B cell (primary cell): Measurements from ENCODE around the gene ACIN1. TPM values are rescaled to one million over a fixed set of nuclear protein-coding genes. Genes with fewer than 3 reads are reported as not detected.

ENCODE experiments used
- ATAC-seq: fragments of 200-7000 bp; cut with Tn5 transposase; one replicate; pipeline ENCODE4 v1.10.0; 2021; ENCODE audit warnings: low read depth, mild to moderate bottlenecking, moderate number of reproducible peaks, moderate library complexity
- CTCF ChIA-PET: fragments of 350-600 bp; sonication (Branson Sonifier 250); formaldehyde crosslinking; loops from one replicate; lab custom pipeline; 2021; ENCODE audit warnings: antibody characterized with exemption, inconsistent platforms; lab: Charles Lee
- POLR2A ChIA-PET: fragments of 350-600 bp; sonication (Branson Sonifier 250); formaldehyde crosslinking; loops from one replicate; lab custom pipeline; 2021; ENCODE audit warnings: antibody characterized with exemption; lab: Charles Lee
- DNase-seq: peaks from one replicate; pipeline ENCODE4 v3.0.0; 2013
- H2AFZ ChIP-seq: 2 replicates; pipeline ENCODE4 v1.6.1; 2012; ENCODE audit warnings: mild to moderate bottlenecking, low read depth, low read length; ENCODE audit not compliant: insufficient read depth, poor library complexity, severe bottlenecking
- H3K27ac ChIP-seq, 2 donors: 1 replicate in 1 of 2; 2 replicates in 1 of 2; pipeline ENCODE4 v1.5.1; 2012 to 2013; ENCODE audit warnings: low read length in 2 of 2, mild to moderate bottlenecking in 2 of 2, moderate library complexity in 1 of 2
- H3K27me3 ChIP-seq, 4 experiments: fragments of 200-600 bp in 1 of 4; sonication (generic) in 1 of 4; replicated peaks in 1 of 4; 1 replicate in 2 of 4; 2 replicates in 2 of 4; pipeline versions ENCODE4 v1.6.1 to v1.7.0; 2013 to 2016; ENCODE audit warnings: low read length in 3 of 4, mild to moderate bottlenecking in 2 of 4, mixed read lengths in 1 of 4, moderate library complexity in 1 of 4; ENCODE audit not compliant: insufficient read depth in 4 of 4, control insufficient read depth in 3 of 4; ENCODE audit errors: control extremely low read depth in 1 of 4
- H3K36me3 ChIP-seq, 2 experiments: replicated peaks in 1 of 2; 1 replicate in 1 of 2; 2 replicates in 1 of 2; pipeline versions ENCODE4 v1.6.1 to v1.7.1; 2013; ENCODE audit warnings: low read length in 1 of 2; ENCODE audit not compliant: insufficient read depth in 2 of 2, control insufficient read depth in 1 of 2; ENCODE audit errors: control extremely low read depth in 1 of 2, extremely low read depth in 1 of 2
- H3K4me1 ChIP-seq, 2 donors: fragments of 200-600 bp in 1 of 2; sonication (generic) in 1 of 2; 1 replicate in 1 of 2; 2 replicates in 1 of 2; pipeline versions ENCODE4 v1.5.1 to v1.6.1; 2013 to 2017; ENCODE audit warnings: low read length in 2 of 2; ENCODE audit not compliant: control insufficient read depth in 2 of 2, insufficient read depth in 2 of 2
- H3K4me2 ChIP-seq: replicated peaks from 2 replicates; pipeline ENCODE3; 2012; ENCODE audit warnings: mild to moderate bottlenecking, low read depth, low read length; ENCODE audit not compliant: poor library complexity, severe bottlenecking
- H3K4me3 ChIP-seq, 5 experiments: fragments of 200-600 bp in 1 of 5; sonication (generic) in 1 of 5; 1 replicate in 3 of 5; 2 replicates in 2 of 5; pipeline versions ENCODE4 v1.5.1 to v1.7.0; 2011 to 2016; ENCODE audit warnings: low read length in 4 of 5, mild to moderate bottlenecking in 4 of 5, low read depth in 2 of 5, control low read depth in 1 of 5, moderate library complexity in 1 of 5; ENCODE audit not compliant: insufficient read depth in 1 of 5; ENCODE audit errors: control extremely low read depth in 1 of 5, extremely low read depth in 1 of 5
- H3K79me2 ChIP-seq: fragments of 200-600 bp; sonication (generic); one replicate; pipeline ENCODE4 v1.6.0; 2016; ENCODE audit warnings: low read length; ENCODE audit not compliant: control insufficient read depth, insufficient read depth
- H3K9ac ChIP-seq: fragments of 200-600 bp; sonication (generic); 2 replicates; pipeline ENCODE4 v1.6.1; 2017; ENCODE audit warnings: mild to moderate bottlenecking, low read length, moderate library complexity
- H3K9me3 ChIP-seq, 3 donors: one replicate each; pipeline versions ENCODE4 v1.6.1 to v1.7.1; 2013; ENCODE audit warnings: low read length in 2 of 3; ENCODE audit not compliant: control insufficient read depth in 2 of 3, insufficient read depth in 1 of 3; ENCODE audit errors: control extremely low read depth in 1 of 3
- H4K20me1 ChIP-seq: 2 replicates; pipeline ENCODE4 v1.6.0; 2012; ENCODE audit warnings: mild to moderate bottlenecking, low read length; ENCODE audit not compliant: insufficient read depth, control insufficient read depth, poor library complexity, severe bottlenecking
- H3K27ac Mint-ChIP-seq: one replicate; pipeline ENCODE4 v1.8.0; 2021; ENCODE audit warnings: mixed read lengths
- H3K27me3 Mint-ChIP-seq: one replicate; pipeline ENCODE4 v1.8.0; 2021; ENCODE audit warnings: mixed read lengths
- H3K4me1 Mint-ChIP-seq: one replicate; pipeline ENCODE4 v1.8.0; 2021; ENCODE audit warnings: mixed read lengths
- H3K4me3 Mint-ChIP-seq: one replicate; pipeline ENCODE4 v1.8.0; 2021; ENCODE audit warnings: mixed read lengths
- H3K9me3 Mint-ChIP-seq: one replicate; pipeline ENCODE4 v1.8.0; 2022; ENCODE audit warnings: mixed read lengths; ENCODE audit not compliant: insufficient read depth
- EZH2 ChIP-seq: IDR thresholded peaks from 2 replicates; pipeline ENCODE4 v1.6.1; 2012; ENCODE audit warnings: borderline replicate concordance, low read depth, mild to moderate bottlenecking, moderate library complexity, low read length; ENCODE audit not compliant: insufficient read depth, poor library complexity, severe bottlenecking
- WGBS: methylation state at CpG from one replicate; pipeline ENCODE4 v1.1.5; 2013; ENCODE audit warnings: missing lambda C conversion rate; ENCODE audit not compliant: insufficient coverage; 5-methylcytosine and 5-hydroxymethylcytosine counted together
- intact Hi-C: fragments of 100-400 bp; cut with micrococcal nuclease; formaldehyde crosslinking; loops from one replicate; pipeline ENCODE4 v1.10.0; 2022
- polyA plus RNA-seq: library from polyadenylated mRNA; depleted of rRNA; stranded (reverse); fragments of >200 nt; gene quantifications from 2 replicates; pipeline ENCODE4 v1.2.3, GENCODE V29; 2012
- total RNA-seq, 2 donors: library from RNA; stranded (reverse); fragments of 120-200 nt in 1 of 2; gene quantifications; 1 replicate in 1 of 2; 2 replicates in 1 of 2; pipeline versions ENCODE4 v1.2.3 to v1.2.4, GENCODE V29; 2013 to 2022
- TF ChIP-seq, protein P1 (sequence below): fragments of 200-600 bp; IDR thresholded peaks from one replicate; pipeline ENCODE4 v1.8.0; 2022; ENCODE audit warnings: antibody characterized with exemption, mild to moderate bottlenecking

The ACIN1 gene
- total and polyA plus RNA-seq, 2 donors (not counting 1 experiment from before 2014, with no cell fraction given) = 178 to 359 TPM

DNA sequence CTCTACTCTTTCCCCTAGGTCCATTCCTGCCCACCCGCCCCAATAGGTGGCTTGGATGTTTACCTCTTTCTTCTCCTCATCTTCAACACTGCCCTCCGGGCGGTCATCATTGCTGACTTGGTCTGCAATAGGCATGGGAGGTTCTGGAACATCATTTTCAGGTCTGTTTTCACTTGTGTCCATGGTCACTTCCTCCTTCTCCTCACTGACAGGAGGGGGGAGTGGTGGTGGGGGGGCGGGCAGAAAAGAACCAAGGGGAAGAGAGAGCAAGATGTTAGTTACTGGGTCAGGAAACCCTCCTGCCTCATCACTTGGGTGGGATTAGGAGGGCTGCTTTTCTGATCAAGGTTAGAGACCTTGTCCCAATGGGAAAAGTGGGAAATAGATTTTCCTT lies 25.5 kb downstream of the ACIN1 start:
- no peak overlapping the region for H3K4me2 ChIP-seq
- DNase-seq (no peak), ATAC-seq (no peak)
- CTCF ChIA-PET = interaction anchor here (0.7 to 19.1 kb wide), 45 partner anchors 8 to 695 kb away, joined by 3 to 1134 read pairs (median 4); partner anchors contain the start of genes ACIN1, AJUBA, C14orf119 and PPP1R3E
- POLR2A ChIA-PET = interaction anchor here (0.5 to 1.1 kb wide), 2 partner anchors 91 to 252 kb away, joined by 3 to 8 read pairs; partner anchors contain the start of gene PABPN1
- H3K4me1 Mint-ChIP-seq = peaks cover 38% of the 10 kb centered on the region
- H3K79me2 ChIP-seq = peaks cover 47% of the 10 kb centered on the region
- peaks cover 21 to 41% of the 10 kb centered on the region in 2 donors for H3K4me1 ChIP-seq
- peak overlapping the region; percentile 83 for H3K27ac Mint-ChIP-seq
- H3K9me3 ChIP-seq = no peaks in the 10 kb centered on the region
- no peaks in the 10 kb centered on the region for H3K9me3 Mint-ChIP-seq
- H3K27me3 ChIP-seq = no peaks in the 10 kb centered on the region
- H3K4me3 ChIP-seq = no peak overlapping the region
- H3K27me3 Mint-ChIP-seq = no peaks in the 10 kb centered on the region
- intact Hi-C loops = loop anchor here (1.0 kb wide), 2 partner anchors 13 to 118 kb away; no protein-coding TSS in a partner anchor
- H2AFZ ChIP-seq = no peak overlapping the region
- H4K20me1 ChIP-seq = peaks cover 45% of the 10 kb centered on the region
- H3K4me3 Mint-ChIP-seq = no peak overlapping the region
- WGBS = no CpG with 5 or more reads among the region's 4 CpGs
- H3K36me3 ChIP-seq = peaks cover 4 to 64% of the 10 kb centered on the region in 2 experiments
- H3K9ac ChIP-seq = no peak overlapping the region
- TF ChIP-seq EZH2 = no peak
- TF ChIP-seq, protein P1, sequence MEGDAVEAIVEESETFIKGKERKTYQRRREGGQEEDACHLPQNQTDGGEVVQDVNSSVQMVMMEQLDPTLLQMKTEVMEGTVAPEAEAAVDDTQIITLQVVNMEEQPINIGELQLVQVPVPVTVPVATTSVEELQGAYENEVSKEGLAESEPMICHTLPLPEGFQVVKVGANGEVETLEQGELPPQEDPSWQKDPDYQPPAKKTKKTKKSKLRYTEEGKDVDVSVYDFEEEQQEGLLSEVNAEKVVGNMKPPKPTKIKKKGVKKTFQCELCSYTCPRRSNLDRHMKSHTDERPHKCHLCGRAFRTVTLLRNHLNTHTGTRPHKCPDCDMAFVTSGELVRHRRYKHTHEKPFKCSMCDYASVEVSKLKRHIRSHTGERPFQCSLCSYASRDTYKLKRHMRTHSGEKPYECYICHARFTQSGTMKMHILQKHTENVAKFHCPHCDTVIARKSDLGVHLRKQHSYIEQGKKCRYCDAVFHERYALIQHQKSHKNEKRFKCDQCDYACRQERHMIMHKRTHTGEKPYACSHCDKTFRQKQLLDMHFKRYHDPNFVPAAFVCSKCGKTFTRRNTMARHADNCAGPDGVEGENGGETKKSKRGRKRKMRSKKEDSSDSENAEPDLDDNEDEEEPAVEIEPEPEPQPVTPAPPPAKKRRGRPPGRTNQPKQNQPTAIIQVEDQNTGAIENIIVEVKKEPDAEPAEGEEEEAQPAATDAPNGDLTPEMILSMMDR = no peak
- peak overlapping the region in 1 of 2 donors; percentile 28 for H3K27ac ChIP-seq

DNA sequence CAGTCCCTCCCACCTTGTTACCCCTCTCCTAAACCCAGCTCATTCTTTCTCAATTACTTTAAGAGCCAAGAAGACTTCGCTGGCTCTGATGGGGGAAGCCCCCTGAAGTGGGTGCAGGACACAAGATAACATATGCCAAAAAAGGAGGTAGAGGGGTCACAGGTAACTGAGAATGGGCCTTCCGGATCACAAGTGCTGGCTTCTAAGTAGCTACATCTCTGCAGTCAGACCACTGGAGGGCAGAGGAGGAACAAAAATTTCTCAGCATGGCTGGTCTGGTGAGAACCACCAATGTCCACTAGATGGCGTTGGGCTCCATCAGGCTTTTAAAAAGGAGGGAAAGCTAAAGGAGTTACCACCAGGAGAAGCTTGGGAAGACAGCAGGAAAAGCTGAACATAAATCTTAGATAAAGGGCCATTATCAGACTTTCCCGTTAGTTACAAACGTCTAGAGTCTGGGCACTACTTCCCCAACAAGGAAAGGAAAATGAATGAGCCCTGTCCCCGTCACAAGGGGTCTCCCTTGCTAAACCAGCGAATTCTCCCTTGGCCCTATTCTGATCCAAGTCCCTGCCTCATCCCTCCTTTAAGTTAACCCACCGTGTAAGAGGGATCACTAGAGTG lies 26.0 kb downstream of the ACIN1 start:
- H3K9me3 Mint-ChIP-seq = no peaks in the 10 kb centered on the region
- ChIA-PET POLR2A (interaction anchor here (0.5 to 1.1 kb wide), 4 partner anchors 10 to 252 kb away, joined by 3 to 8 read pairs (median 5); partner anchors contain the start of genes ACIN1, C14orf119 and PABPN1), CTCF (interaction anchor here (0.7 to 19.1 kb wide), 53 partner anchors 9 to 695 kb away, joined by 3 to 1134 read pairs (median 3); partner anchors contain the start of genes ACIN1, AJUBA, C14orf119 and PPP1R3E)
- peak overlapping the region; percentile 83 for H3K27ac Mint-ChIP-seq
- 30% methylated on average over 7 of the region's 8 CpGs for WGBS
- Histone ChIP-seq H3K4me3 (no peak overlapping the region), H4K20me1 (peaks cover 47% of the 10 kb centered on the region), H3K27ac (peak overlapping the region; percentile 10 to 28), H3K9me3 (no peaks in the 10 kb centered on the region), H3K36me3 (peaks cover 4 to 64% of the 10 kb centered on the region in 2 experiments), H3K9ac (no peak overlapping the region), H3K4me1 (peaks cover 21 to 41% of the 10 kb centered on the region in 2 donors), H3K4me2 (no peak overlapping the region), H2AFZ (no peak overlapping the region), H3K27me3 (no peaks in the 10 kb centered on the region), H3K79me2 (peaks cover 50% of the 10 kb centered on the region)
- peaks cover 38% of the 10 kb centered on the region for H3K4me1 Mint-ChIP-seq
- intact Hi-C loops = loop anchor here (1.0 kb wide), 2 partner anchors 13 to 118 kb away; no protein-coding TSS in a partner anchor
- DNase-seq (peak; percentile 87), ATAC-seq (peak; percentile 85)
- TF ChIP-seq EZH2 = no peak
- TF ChIP-seq, protein P1 = peak; percentile 99
- no peaks in the 10 kb centered on the region for H3K27me3 Mint-ChIP-seq
- H3K4me3 Mint-ChIP-seq = no peak overlapping the region
